Forelimb muscle (tissue), 1 donor: ENCODE measurements around the gene URI1. TPM values are rescaled to one million over a fixed set of nuclear protein-coding genes. Genes with fewer than 3 reads are reported as not detected.

ENCODE experiments used
- DNase-seq: peaks from one replicate; pipeline ENCODE4 v3.0.0-alpha.2; 2013; ENCODE audit warnings: low read depth
- polyA plus RNA-seq: library from polyadenylated mRNA; unstranded; fragments of 120-200 nt; gene quantifications from one replicate; pipeline ENCODE4 v1.2.1, GENCODE V29; 2013; ENCODE audit not compliant: insufficient read length

The URI1 gene
- polyA plus RNA-seq, 1 donor = 76.8 TPM

GRCh38 chr19:29971002-29971401, 29.0 kb downstream of the URI1 start:
- DNase-seq = no peak

GRCh38 chr19:29971648-29972047, 29.6 kb downstream of the URI1 start:
- DNase-seq = no peak

GRCh38 chr19:29974701-29975100, 32.7 kb downstream of the URI1 start:
- DNase-seq = no peak

GRCh38 chr19:29976151-29976943, 34.3 kb downstream of the URI1 start:
- no peak for DNase-seq

- DNase-seq = no peak
Measured at GRCh38 chr19:29978080-29978479, 36.0 kb downstream of the URI1 start.

- no peak for DNase-seq
Measured at GRCh38 chr19:29983568-29983967, 41.5 kb downstream of the URI1 start.

GRCh38 chr19:29985196-29985595, 43.2 kb downstream of the URI1 start:
- no peak for DNase-seq

- no peak for DNase-seq
Measured at GRCh38 chr19:29988351-29988750, 46.3 kb downstream of the URI1 start.

- DNase-seq = no peak
Measured at GRCh38 chr19:29992233-29992867, 50.3 kb downstream of the URI1 start.

- DNase-seq = no peak
Measured at GRCh38 chr19:29999490-29999889, 57.5 kb downstream of the URI1 start.

GRCh38 chr19:30000862-30001261, 58.8 kb downstream of the URI1 start:
- no peak for DNase-seq

GRCh38 chr19:30001301-30001700, 59.3 kb downstream of the URI1 start:
- no peak for DNase-seq

GRCh38 chr19:30001791-30002190, 59.8 kb downstream of the URI1 start:
- no peak for DNase-seq

- DNase-seq = no peak
Measured at GRCh38 chr19:30003866-30004265, 61.8 kb downstream of the URI1 start.

- no peak for DNase-seq
Measured at GRCh38 chr19:30004403-30004802, 62.4 kb downstream of the URI1 start.

GRCh38 chr19:30006207-30006606, 64.2 kb downstream of the URI1 start:
- no peak for DNase-seq

GRCh38 chr19:30008169-30008568, 66.1 kb downstream of the URI1 start:
- DNase-seq = no peak

- no peak for DNase-seq
Measured at GRCh38 chr19:30009013-30009412, 67.0 kb downstream of the URI1 start.

GRCh38 chr19:30011051-30011578, 69.1 kb downstream of the URI1 start:
- no peak for DNase-seq

GRCh38 chr19:30014770-30015169, 72.7 kb downstream of the URI1 start:
- DNase-seq = no peak

- no peak for DNase-seq
Measured at GRCh38 chr19:30017172-30017571, 75.1 kb downstream of the URI1 start.

GRCh38 chr19:30020189-30020588, 78.2 kb downstream of the URI1 start:
- no peak for DNase-seq

GRCh38 chr19:30022659-30023058, 80.6 kb downstream of the URI1 start:
- DNase-seq = no peak
